WTC11 (cell line): ENCODE measurements around the gene OR10G6. TPM values are rescaled to one million over a fixed set of nuclear protein-coding genes. Genes with fewer than 3 reads are reported as not detected.

ENCODE experiments used
- ATAC-seq: fragments of 200-7000 bp; cut with Tn5 transposase; 2 replicates; pipeline ENCODE4 v1.10.0; 2021; ENCODE audit warnings: mild to moderate bottlenecking, moderate library complexity
- Bru-seq: library from RNA; stranded (reverse); fragments of 400-500 nt; gene quantifications from one replicate; lab custom pipeline; 2021; lab: Mats Ljungman, UMichigan
- CTCF ChIA-PET: fragments of 300-600 bp; sonication (Branson Sonifier 250); formaldehyde crosslinking; loops from one replicate; lab custom pipeline; 2021; ENCODE audit warnings: antibody characterized with exemption; lab: Charles Lee
- POLR2A ChIA-PET: fragments of 350-600 bp; sonication (Branson Sonifier 250); formaldehyde crosslinking; loops from one replicate; lab custom pipeline; 2021; ENCODE audit warnings: antibody characterized with exemption; lab: Charles Lee
- DNase-seq: peaks from one replicate; pipeline ENCODE4 v3.0.0; 2021; ENCODE audit warnings: low spot score
- H3K27ac Mint-ChIP-seq: 2 replicates; pipeline ENCODE4 v1.8.0; 2021; ENCODE audit warnings: mixed read lengths
- H3K27me3 Mint-ChIP-seq: 2 replicates; pipeline ENCODE4 v1.8.0; 2021; ENCODE audit warnings: low read depth, mild to moderate bottlenecking, moderate library complexity, mixed read lengths
- H3K36me3 Mint-ChIP-seq: 2 replicates; pipeline ENCODE4 v1.8.0; 2021; ENCODE audit warnings: mixed read lengths
- H3K4me1 Mint-ChIP-seq: 2 replicates; pipeline ENCODE4 v1.8.0; 2022; ENCODE audit warnings: mixed read lengths
- H3K4me3 Mint-ChIP-seq: 2 replicates; pipeline ENCODE4 v1.8.0; 2021; ENCODE audit warnings: mild to moderate bottlenecking, moderate library complexity, mixed read lengths
- H3K9me3 Mint-ChIP-seq: 2 replicates; pipeline ENCODE4 v1.8.0; 2021; ENCODE audit warnings: mixed read lengths
- CREB1 ChIP-seq: sonication (generic); formaldehyde crosslinking; IDR thresholded peaks from 2 replicates; pipeline ENCODE4 v1.8.0; 2023; ENCODE audit warnings: mild to moderate bottlenecking, missing genetic modification reagents
- CREM ChIP-seq: sonication (generic); formaldehyde crosslinking; IDR thresholded peaks from 2 replicates; pipeline ENCODE4 v1.8.1; 2022; ENCODE audit warnings: mild to moderate bottlenecking, missing genetic modification reagents, moderate library complexity
- EMX1 ChIP-seq: fragments of 250-450 bp; sonication (Bioruptor Pico); IDR thresholded peaks from 2 replicates; pipeline ENCODE4 v1.8.0; 2021; ENCODE audit warnings: mild to moderate bottlenecking
- FOXP1 ChIP-seq: sonication (generic); formaldehyde crosslinking; IDR thresholded peaks from 2 replicates; pipeline ENCODE4 v1.8.0; 2022; ENCODE audit warnings: missing genetic modification reagents, mild to moderate bottlenecking, moderate library complexity, borderline replicate concordance
- KAT7 ChIP-seq: sonication (generic); formaldehyde crosslinking; IDR thresholded peaks from 2 replicates; pipeline ENCODE4 v1.8.1; 2023; ENCODE audit warnings: missing genetic modification reagents, mild to moderate bottlenecking, borderline replicate concordance
- SP1 ChIP-seq: sonication (generic); formaldehyde crosslinking; conservative IDR thresholded peaks from 2 replicates; pipeline ENCODE4 v1.8.1; 2022; ENCODE audit warnings: missing genetic modification reagents
- TP53 ChIP-seq: sonication (generic); formaldehyde crosslinking; IDR thresholded peaks from 2 replicates; pipeline ENCODE4 v1.8.1; 2023; ENCODE audit warnings: mild to moderate bottlenecking, missing genetic modification reagents
- ZNF121 ChIP-seq: sonication (generic); formaldehyde crosslinking; IDR thresholded peaks from 2 replicates; pipeline ENCODE4 v1.8.0; 2023; ENCODE audit warnings: missing genetic modification reagents
- ZNF138 ChIP-seq: sonication (generic); formaldehyde crosslinking; conservative IDR thresholded peaks from 2 replicates; pipeline ENCODE4 v1.8.1; 2022; ENCODE audit warnings: mild to moderate bottlenecking, moderate library complexity, missing genetic modification reagents
- ZNF423 ChIP-seq: fragments of 250-450 bp; sonication (Bioruptor Pico); IDR thresholded peaks from 2 replicates; pipeline ENCODE4 v2.1.2; 2022; ENCODE audit warnings: mild to moderate bottlenecking, moderate library complexity
- long read RNA-seq, 3 experiments: library from RNA in 1 of 3; library from capped mRNA in 1 of 3; library from polyadenylated mRNA in 1 of 3; unstranded in 2 of 3; stranded (forward) in 1 of 3; transcript quantifications; one replicate each; pipeline ENCODE4 v2.0.0, GENCODE V29; 2021
- total RNA-seq: library from RNA; stranded (reverse); gene quantifications from 3 replicates; pipeline ENCODE4 v1.2.3, GENCODE V29; 2021
- TF ChIP-seq, protein P1 (sequence below): sonication (generic); formaldehyde crosslinking; conservative IDR thresholded peaks from 2 replicates; pipeline ENCODE4 v1.8.1; 2022; ENCODE audit warnings: mild to moderate bottlenecking, missing genetic modification reagents
- TF ChIP-seq, protein P2 (sequence below): fragments of 250-450 bp; sonication (Bioruptor Pico); IDR thresholded peaks from 2 replicates; pipeline ENCODE4 v1.9.0; 2021; ENCODE audit warnings: moderate library complexity, mild to moderate bottlenecking, inconsistent platforms, borderline replicate concordance
- TF ChIP-seq, protein P3 (sequence below): sonication (generic); formaldehyde crosslinking; IDR thresholded peaks from 2 replicates; pipeline ENCODE4 v1.8.1; 2023; ENCODE audit warnings: mild to moderate bottlenecking, missing genetic modification reagents
- TF ChIP-seq, protein P4 (sequence below): fragments of 250-450 bp; sonication (Bioruptor Pico); conservative IDR thresholded peaks from 2 replicates; pipeline ENCODE4 v1.9.0; 2021; ENCODE audit warnings: mild to moderate bottlenecking
- TF ChIP-seq, protein P5 (sequence below): sonication (generic); formaldehyde crosslinking; IDR thresholded peaks from 2 replicates; pipeline ENCODE4 v1.8.0; 2023; ENCODE audit warnings: missing genetic modification reagents
- TF ChIP-seq, protein P6 (sequence below): sonication (generic); formaldehyde crosslinking; IDR thresholded peaks from 2 replicates; pipeline ENCODE4 v1.8.1; 2023; ENCODE audit warnings: mild to moderate bottlenecking, moderate library complexity, missing genetic modification reagents
- TF ChIP-seq, protein P7 (sequence below): sonication (generic); formaldehyde crosslinking; IDR thresholded peaks from 2 replicates; pipeline ENCODE4 v1.8.0; 2022; ENCODE audit warnings: mild to moderate bottlenecking, missing genetic modification reagents
- TF ChIP-seq, protein P8 (sequence below): sonication (generic); formaldehyde crosslinking; IDR thresholded peaks from 2 replicates; pipeline ENCODE4 v1.8.1; 2023; ENCODE audit warnings: mild to moderate bottlenecking, missing genetic modification reagents, borderline replicate concordance

Gene OR10G6, protein sequence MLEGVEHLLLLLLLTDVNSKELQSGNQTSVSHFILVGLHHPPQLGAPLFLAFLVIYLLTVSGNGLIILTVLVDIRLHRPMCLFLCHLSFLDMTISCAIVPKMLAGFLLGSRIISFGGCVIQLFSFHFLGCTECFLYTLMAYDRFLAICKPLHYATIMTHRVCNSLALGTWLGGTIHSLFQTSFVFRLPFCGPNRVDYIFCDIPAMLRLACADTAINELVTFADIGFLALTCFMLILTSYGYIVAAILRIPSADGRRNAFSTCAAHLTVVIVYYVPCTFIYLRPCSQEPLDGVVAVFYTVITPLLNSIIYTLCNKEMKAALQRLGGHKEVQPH
- not detected in 3 replicates for total RNA-seq
- Bru-seq, nascent RNA: not detected
- long read RNA-seq, experiment 1: 0 reads
- long read RNA-seq, experiment 2: 0 reads
- long read RNA-seq, experiment 3: 0 reads

DNA sequence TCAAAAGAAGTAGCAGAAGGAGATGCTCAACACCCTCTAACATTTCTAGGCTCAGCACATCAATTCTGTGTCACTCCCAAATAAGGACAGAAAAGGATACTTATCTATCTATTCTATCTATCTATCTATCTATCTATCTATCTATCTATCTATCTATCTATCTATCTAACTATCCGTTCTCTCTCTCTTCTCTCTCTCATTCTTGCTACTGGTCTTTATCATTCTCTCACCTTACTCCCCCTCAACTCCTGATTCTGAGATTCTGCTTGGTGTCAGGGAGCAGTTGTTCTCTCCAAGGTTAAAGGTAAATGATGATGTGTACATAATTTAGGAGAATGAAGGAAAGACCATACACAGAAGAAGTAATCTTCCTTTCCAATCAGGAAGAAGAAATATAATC, at the start of gene OR10G6:
OR10G6 (minus strand) TSS at position 43 of the 400 bp plus-strand sequence; CDS start at position 43, 0 bp downstream.
- H3K36me3 Mint-ChIP-seq: no peaks in the 10 kb centered on the region
- no peak for TF ChIP-seq TP53 (CRISPR knock-in tag)
- TF ChIP-seq, protein P1, sequence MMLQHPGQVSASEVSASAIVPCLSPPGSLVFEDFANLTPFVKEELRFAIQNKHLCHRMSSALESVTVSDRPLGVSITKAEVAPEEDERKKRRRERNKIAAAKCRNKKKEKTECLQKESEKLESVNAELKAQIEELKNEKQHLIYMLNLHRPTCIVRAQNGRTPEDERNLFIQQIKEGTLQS (CRISPR knock-in tag): no peak
- no peak for TF ChIP-seq SP1 (CRISPR knock-in tag)
- TF ChIP-seq, protein P2, sequence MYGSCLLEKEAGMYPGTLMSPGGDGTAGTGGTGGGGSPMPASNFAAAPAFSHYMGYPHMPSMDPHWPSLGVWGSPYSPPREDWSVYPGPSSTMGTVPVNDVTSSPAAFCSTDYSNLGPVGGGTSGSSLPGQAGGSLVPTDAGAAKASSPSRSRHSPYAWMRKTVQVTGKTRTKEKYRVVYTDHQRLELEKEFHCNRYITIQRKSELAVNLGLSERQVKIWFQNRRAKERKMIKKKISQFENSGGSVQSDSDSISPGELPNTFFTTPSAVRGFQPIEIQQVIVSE (CRISPR knock-in tag): no peak
- no peak for TF ChIP-seq ZNF138
- no peak for TF ChIP-seq ZNF423 (CRISPR knock-in tag)
- TF ChIP-seq EMX1: no peak
- TF ChIP-seq CREB1 (CRISPR knock-in tag): no peak
- TF ChIP-seq, protein P3, sequence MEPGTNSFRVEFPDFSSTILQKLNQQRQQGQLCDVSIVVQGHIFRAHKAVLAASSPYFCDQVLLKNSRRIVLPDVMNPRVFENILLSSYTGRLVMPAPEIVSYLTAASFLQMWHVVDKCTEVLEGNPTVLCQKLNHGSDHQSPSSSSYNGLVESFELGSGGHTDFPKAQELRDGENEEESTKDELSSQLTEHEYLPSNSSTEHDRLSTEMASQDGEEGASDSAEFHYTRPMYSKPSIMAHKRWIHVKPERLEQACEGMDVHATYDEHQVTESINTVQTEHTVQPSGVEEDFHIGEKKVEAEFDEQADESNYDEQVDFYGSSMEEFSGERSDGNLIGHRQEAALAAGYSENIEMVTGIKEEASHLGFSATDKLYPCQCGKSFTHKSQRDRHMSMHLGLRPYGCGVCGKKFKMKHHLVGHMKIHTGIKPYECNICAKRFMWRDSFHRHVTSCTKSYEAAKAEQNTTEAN: no peak
- TF ChIP-seq, protein P4, sequence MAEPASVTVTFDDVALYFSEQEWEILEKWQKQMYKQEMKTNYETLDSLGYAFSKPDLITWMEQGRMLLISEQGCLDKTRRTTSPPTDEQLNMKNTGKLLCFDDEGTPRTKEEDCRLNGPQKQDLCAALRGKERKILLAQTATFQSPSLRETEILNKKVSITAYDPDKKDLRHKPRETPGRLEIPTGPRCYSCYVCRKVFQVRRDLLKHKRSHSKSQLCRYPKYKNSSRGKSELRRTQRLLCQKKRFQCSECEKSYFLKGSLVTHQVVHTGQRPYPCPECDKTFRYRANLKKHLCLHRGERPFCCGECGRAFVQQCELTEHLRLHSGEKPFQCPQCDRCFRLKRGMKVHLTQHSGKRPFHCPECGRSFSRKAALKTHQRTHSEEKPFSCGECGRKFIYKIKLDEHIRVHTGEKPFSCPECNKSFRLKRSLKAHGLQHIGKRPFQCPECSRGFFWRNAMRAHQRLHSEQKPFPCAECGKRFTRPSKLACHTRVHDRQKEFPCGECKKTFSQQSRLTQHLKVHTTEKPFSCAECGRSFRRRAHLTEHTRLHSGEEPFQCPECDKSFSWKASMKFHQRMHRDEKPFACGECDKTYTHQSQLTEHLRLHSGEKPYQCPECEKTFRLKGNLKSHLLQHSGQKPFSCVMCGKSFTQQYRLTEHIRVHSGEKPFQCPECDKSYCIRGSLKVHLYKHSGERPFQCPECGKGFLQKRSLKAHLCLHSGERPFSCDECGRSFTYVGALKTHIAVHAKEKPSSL: no peak
- TF ChIP-seq FOXP1 (CRISPR knock-in tag): no peak
- TF ChIP-seq, protein P5, sequence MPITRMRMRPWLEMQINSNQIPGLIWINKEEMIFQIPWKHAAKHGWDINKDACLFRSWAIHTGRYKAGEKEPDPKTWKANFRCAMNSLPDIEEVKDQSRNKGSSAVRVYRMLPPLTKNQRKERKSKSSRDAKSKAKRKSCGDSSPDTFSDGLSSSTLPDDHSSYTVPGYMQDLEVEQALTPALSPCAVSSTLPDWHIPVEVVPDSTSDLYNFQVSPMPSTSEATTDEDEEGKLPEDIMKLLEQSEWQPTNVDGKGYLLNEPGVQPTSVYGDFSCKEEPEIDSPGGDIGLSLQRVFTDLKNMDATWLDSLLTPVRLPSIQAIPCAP (CRISPR knock-in tag): no peak
- TF ChIP-seq, protein P6, sequence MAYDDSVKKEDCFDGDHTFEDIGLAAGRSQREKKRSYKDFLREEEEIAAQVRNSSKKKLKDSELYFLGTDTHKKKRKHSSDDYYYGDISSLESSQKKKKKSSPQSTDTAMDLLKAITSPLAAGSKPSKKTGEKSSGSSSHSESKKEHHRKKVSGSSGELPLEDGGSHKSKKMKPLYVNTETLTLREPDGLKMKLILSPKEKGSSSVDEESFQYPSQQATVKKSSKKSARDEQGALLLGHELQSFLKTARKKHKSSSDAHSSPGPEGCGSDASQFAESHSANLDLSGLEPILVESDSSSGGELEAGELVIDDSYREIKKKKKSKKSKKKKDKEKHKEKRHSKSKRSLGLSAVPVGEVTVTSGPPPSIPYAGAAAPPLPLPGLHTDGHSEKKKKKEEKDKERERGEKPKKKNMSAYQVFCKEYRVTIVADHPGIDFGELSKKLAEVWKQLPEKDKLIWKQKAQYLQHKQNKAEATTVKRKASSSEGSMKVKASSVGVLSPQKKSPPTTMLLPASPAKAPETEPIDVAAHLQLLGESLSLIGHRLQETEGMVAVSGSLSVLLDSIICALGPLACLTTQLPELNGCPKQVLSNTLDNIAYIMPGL (CRISPR knock-in tag): no peak
- TF ChIP-seq CREM (CRISPR knock-in tag): no peak
- TF ChIP-seq, protein P7, sequence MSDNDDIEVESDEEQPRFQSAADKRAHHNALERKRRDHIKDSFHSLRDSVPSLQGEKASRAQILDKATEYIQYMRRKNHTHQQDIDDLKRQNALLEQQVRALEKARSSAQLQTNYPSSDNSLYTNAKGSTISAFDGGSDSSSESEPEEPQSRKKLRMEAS (CRISPR knock-in tag): no peak
- TF ChIP-seq, protein P8, sequence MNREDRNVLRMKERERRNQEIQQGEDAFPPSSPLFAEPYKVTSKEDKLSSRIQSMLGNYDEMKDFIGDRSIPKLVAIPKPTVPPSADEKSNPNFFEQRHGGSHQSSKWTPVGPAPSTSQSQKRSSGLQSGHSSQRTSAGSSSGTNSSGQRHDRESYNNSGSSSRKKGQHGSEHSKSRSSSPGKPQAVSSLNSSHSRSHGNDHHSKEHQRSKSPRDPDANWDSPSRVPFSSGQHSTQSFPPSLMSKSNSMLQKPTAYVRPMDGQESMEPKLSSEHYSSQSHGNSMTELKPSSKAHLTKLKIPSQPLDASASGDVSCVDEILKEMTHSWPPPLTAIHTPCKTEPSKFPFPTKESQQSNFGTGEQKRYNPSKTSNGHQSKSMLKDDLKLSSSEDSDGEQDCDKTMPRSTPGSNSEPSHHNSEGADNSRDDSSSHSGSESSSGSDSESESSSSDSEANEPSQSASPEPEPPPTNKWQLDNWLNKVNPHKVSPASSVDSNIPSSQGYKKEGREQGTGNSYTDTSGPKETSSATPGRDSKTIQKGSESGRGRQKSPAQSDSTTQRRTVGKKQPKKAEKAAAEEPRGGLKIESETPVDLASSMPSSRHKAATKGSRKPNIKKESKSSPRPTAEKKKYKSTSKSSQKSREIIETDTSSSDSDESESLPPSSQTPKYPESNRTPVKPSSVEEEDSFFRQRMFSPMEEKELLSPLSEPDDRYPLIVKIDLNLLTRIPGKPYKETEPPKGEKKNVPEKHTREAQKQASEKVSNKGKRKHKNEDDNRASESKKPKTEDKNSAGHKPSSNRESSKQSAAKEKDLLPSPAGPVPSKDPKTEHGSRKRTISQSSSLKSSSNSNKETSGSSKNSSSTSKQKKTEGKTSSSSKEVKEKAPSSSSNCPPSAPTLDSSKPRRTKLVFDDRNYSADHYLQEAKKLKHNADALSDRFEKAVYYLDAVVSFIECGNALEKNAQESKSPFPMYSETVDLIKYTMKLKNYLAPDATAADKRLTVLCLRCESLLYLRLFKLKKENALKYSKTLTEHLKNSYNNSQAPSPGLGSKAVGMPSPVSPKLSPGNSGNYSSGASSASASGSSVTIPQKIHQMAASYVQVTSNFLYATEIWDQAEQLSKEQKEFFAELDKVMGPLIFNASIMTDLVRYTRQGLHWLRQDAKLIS (CRISPR knock-in tag): no peak
- TF ChIP-seq KAT7 (CRISPR knock-in tag): no peak
- no peak for TF ChIP-seq ZNF121 (CRISPR knock-in tag)
- TF ChIP-seq, all 79 proteins: peak for 0
- ChIA-PET CTCF (no interaction called here), POLR2A (no interaction called here)
- Mint-ChIP-seq H3K9me3 (no peaks in the 10 kb centered on the region), H3K27me3 (no peaks in the 10 kb centered on the region), H3K4me1 (0 out of 2 replicates have a peak, but pooled peaks cover 3% of the 10 kb centered on the region), H3K27ac (no peak within 1 kb of the TSS), H3K4me3 (no peak within 1 kb of the TSS)
- DNase-seq (no peak), ATAC-seq (no peak)
